Left colon (tissue), 2 donors: Measurements from ENCODE around the gene CDC14B. TPM values are rescaled to one million over a fixed set of nuclear protein-coding genes. Genes with fewer than 3 reads are reported as not detected.
A peak's percentile ranks its signal among the peaks of the same experiment; 100 is the strongest.
"Not testable (repeated sequence)": the region's sequence is repeated elsewhere in the genome, so short reads cannot be mapped to it uniquely, and the experiment has no call there.

ENCODE experiments used
- ATAC-seq: fragments of 200-7000 bp; cut with Tn5 transposase; one replicate; pipeline ENCODE4 v1.9.1; 2020; ENCODE audit warnings: mild to moderate bottlenecking, moderate library complexity
- DNase-seq, 2 donors: peaks; one replicate each; pipeline ENCODE4 v3.0.0-alpha.2; 2020
- intact Hi-C, 2 donors: fragments of 100-400 bp; cut with DNase I in 1 of 2; cut with micrococcal nuclease in 1 of 2; formaldehyde crosslinking; loops; one replicate each; pipeline versions ENCODE4 v1.11.2 to v1.14.0; 2022; cut with DNase I, micrococcal nuclease
- total RNA-seq, 2 donors: library from RNA; stranded (reverse); fragmentation: NEBNext Ultra II Directional; extraction: Animal tissue kit (Norgen Biotek cat#: 25700); gene quantifications; one replicate each; pipeline ENCODE4 v1.2.1, GENCODE V29; 2021
- donor health status: DM: no; HTN: no; CAD: no.
- donor health status: DM: yes; HTN: yes; CAD: no.

CDC14B gene
- total RNA-seq, 2 donors from 2014 or later, result 16.5 to 20.8 TPM

DNA sequence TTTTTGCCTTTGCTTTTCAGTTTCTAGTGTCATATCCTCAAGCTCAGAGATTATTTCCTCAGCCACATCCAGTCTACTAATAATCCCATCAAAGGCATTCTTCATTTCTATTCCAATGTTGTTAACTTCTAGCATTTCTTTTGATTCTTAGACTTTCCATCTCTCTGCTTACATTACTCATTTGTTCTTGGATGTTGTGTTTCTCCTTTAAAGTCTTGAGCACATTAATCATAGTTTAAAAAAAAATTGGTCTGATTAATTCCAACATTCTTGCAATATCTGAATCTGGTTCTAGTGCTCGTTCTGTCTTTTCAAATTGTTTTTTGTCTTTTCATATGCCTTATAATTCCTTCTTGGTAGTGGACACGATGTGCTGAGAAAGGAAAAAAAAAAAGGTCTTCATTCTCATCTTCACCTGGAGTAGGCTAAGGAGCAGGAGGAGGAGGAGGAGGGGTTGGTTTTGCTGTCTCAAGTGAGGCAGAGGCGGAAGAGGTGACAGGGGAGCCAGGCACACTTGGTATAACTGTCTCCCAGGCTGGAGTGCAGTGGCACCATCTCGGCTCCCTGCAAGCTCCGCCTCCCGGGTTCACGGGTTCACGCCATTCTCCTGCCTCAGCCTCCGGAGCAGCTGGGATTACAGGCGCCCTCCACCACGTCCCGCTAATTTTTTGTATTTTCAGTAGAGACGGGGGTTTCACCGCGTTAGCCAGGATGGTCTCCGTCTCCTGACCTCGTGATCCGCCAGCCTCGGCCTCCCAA lies 19.1 kb upstream of the CDC14B start:
- intact Hi-C loops, result no loop called here
- DNase-seq, result no peak
- no peak for ATAC-seq

DNA sequence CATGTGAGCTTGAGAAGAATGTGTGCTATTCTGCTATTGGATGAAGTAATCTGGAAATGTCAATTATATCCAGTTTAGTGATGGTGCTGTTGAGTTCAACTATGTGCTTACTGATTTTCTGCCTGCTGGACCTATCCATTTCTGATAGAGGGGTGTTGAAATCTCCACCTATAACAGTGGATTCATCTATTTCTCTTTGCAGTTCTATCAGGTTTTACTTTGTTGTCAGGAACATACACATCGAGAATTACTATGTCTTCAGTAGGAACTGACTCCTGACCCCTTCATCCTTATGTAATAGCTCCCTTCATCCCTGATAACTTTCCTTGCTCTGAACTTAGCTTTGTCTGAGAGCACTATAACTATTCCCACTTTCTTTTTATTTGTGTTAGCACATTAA lies 16.7 kb upstream of the CDC14B start:
- intact Hi-C loops, result no loop called here
- DNase-seq (no peak), ATAC-seq (no peak)

DNA sequence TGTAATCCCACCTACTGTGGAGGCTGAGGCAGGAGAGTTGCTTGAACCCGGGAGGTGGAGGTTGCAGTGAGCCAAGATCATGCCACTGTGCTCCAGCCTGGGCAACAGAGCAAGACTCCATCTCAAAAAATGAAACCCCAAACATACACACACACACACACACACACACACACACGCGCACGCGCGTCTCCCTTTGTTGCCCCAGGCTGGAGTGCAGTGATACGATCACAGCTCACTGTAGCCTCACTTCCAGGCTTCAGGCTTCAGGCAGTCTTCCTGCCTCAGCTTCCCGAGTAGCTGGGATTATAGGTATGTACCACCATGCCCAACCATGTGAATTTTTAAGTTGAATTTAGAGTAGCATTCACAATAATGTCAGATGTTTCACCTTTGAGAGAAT lies 13.9 kb upstream of the CDC14B start:
- DNase-seq, ATAC-seq, intact Hi-C loops: not testable (repeated sequence)

DNA sequence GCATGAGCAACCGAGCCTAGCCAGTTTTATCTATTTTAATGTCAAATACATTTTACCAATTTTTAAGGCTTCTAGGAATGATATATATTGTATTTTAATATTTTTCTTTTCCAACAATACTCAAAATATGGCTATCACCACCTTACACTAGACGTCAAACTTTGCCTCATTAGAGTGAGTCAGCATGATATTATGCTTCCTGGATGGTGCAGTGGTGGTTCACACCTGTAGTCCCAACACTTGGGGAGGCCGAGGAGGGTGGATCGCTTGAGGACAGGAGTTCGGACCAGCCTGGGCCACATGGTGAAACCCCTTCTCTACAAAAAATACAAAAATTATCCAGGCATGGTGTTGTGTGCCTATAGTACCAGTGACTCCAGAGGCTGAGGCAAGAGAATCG lies 7.3 kb upstream of the CDC14B start:
- ATAC-seq, result no peak
- intact Hi-C loops, result loop anchor here in 1 of 2 donors (10.0 kb wide), 1 partner anchor 58 kb away; no protein-coding TSS in a partner anchor
- DNase-seq, result no peak

DNA sequence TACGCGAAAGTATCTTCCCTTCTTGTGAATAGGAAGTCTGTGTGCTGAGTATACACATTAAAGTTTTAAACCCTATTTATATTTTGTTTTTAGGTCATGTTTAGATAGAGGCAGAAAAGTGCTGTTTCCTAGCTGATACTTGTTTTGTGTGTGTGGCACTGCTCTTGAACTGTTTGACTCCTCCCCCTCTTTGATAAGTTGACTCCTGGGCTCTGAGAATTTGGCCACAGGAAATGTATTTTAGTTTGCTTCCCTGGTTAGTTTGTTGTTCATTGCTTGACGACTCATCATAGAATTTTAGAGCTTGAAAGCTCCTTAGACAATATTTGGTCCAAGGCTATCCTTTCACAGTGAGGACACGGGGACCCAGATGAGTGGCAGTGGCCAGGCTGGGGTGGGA lies 2.0 kb upstream of the CDC14B start:
- intact Hi-C loops, result loop anchor here in 1 of 2 donors (10.0 kb wide), 1 partner anchor 63 kb away; no protein-coding TSS in a partner anchor
- ATAC-seq, result no peak
- no peak for DNase-seq

DNA sequence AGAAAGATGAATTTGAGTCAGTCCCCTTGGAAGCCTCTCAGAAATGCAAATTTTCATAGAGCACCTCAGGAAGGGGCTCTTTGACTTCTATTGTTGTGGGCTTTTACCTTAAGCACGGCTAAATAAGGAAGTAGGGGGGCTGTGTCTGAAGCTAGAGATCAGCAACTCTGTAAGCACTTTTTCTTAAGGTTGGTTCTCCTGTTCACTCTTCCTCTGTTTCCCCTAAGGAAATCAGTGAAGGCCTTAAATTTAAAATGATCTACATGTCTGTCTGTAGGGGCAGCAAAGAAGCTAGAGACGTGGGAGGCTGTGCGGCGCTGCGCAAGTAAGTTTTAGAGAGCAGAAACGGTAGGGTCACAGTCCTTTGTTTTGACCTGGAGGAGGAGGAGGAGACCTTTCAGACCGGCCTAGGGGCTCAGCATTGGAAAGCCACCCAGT lies 1.2 kb upstream of the CDC14B start:
- intact Hi-C loops, result loop anchor here in 1 of 2 donors (10.0 kb wide), 1 partner anchor 64 kb away; no protein-coding TSS in a partner anchor
- ATAC-seq (no peak), DNase-seq (no peak)

DNA sequence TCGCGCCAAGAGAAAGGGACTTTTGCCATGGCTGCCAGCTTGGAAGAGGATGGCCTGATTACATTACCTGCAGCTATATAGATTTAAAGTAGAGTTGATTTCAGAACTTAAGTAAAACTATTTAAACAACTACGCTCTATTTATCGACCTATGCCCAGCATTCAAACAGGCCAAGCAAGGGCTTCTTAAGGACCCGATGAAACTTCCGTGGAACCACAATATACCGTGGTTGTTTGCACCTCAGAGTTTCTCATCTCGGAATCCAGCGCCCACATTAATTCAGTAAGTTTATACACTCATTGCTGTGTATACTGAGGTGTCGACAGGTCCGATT lies 505 bp upstream of the CDC14B start:
- intact Hi-C loops, result loop anchor here in 1 of 2 donors (10.0 kb wide), 1 partner anchor 65 kb away; no protein-coding TSS in a partner anchor

DNA sequence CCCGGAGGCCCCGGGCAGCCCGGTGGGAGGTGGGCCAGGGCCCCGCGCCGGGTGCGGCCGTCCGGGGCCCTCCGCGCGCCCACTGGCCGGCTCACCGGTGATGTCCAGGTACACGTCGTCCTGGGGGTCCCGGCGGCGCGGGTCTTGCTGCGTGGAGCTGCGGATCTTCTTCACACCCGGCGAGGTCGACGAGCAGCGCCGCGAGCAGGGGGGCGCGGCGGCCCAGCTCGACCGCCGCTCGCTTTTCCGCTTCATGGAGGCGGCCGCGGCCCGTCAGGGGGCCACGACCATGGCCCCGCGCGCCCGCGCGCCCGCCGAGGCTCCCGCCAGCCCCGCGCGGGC lies 548 bp downstream of the CDC14B start:
- intact Hi-C loops, result loop anchor here in 1 of 2 donors (10.0 kb wide), 1 partner anchor 54 kb away; no protein-coding TSS in a partner anchor
- DNase-seq, result peak in 1 of 2 donors; percentile 20
- ATAC-seq, result no peak

More for the DNA sequence above, 505 bp upstream of the CDC14B start:
- DNase-seq (no peak), ATAC-seq (no peak)

DNA sequence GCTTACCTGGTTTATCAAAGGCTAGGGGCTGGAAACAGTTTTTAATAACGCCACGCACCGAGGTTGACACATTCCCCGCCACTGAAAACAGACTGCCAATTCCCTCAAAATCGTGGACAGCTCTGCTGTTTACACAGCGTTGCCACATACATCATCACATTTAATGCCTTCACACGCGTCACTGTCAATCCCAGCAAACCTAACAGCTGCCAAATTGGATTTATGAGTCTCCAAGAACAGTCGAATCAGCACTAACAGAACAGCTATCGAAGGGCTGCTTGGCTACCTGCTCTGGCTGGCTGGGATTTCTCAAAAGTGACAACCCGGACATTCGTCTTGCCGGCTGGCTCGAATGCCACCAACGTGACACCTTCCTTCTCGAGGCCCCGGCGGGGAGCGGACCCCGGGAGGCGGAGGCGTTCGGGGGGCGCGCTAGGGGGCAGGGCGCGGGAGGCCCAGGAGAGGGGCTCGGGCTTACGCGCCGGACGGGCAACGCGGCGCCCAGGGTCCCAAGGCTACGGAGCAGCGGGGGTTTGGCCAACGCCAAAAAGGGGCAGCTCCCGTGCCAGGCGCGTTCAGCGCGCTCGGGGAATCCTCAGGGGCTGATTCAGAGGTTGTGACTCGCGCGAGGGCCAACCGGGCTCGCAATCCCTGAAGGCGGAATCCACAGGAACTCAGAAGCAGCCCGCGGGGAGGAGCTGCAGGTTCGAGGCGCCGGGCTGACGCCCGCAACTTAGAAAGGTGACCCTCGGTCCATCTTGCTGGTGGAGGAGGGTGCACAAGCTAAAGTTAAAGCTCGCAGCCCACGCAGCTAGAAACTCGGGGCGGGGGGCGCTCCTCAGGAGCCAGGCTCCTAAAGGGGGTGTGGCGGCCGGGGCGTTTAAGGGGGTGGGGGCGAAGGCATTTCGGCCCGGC lies 1.2 kb downstream of the CDC14B start:
- intact Hi-C loops, result loop anchor here in 1 of 2 donors (10.0 kb wide), 1 partner anchor 54 kb away; no protein-coding TSS in a partner anchor

DNA sequence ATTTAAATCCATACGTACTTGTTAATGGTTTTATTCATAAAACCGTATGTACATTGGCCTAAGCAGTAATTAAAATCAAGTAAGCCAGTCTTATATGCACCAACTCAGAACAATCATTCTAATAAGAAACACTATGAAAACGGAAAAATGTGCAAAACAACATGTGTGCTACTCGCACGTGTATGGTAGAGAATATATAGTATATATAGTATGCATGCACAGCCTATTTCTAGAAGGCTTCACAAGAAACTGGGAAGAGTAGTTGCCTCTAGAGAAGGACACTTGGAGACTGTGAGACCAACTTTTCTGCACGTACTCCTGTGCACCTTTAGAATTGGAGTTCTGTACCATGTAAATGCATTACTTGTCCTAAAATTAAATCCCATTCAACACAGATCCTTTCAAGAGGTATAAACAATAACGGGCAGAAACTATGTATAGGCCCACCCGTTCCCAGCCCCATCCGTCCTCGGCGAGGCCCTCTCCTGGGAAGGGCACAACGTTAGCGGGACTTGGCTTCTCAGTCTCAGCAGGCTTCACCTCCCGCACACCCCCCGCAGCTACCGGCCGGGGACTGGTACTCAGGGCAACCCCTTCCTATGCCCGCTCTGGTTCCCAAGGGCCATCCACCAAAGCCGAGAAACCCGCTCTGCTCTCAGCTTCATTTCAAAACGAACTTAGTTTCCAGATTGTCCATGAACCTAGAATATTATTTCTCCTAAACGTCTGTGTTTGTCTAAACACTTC lies 2.0 kb downstream of the CDC14B start:
- ATAC-seq, result no peak
- intact Hi-C loops, result loop anchor here in 1 of 2 donors (10.0 kb wide), 1 partner anchor 53 kb away; no protein-coding TSS in a partner anchor
- DNase-seq, result no peak

More for the DNA sequence above, 1.2 kb downstream of the CDC14B start:
- DNase-seq, result peak; percentile 39 to 45
- peak; percentile 48 for ATAC-seq

DNA sequence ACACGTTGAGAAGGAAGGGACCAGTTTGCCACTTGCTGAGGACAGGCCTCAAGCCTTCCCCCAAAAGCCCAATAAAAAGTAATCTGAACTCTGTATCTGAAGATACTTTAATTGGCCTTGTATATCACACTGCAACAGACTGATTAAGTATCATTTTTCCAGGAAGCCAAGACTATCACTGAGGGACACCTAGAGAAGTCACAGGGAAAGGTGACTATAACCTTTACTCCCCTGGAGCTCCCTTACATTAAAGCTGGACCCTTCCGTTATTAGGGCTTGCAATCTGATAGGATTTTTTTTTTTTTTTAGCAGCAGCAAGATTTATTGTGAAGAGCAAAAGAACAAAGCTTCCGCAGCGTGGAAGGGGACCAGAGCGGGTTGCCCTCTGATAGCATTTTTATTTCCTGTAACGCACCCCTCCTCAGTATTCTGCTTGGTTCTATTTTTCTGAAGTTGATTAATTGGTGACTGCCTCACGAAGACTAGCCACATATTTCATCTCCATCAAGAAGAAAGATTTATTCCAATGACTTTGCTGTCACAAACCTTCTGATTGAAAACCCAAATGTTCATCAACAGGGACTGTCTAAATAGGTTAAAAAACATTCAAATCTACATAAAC lies 2.7 kb downstream of the CDC14B start:
- DNase-seq, result no peak
- intact Hi-C loops, result loop anchor here in 1 of 2 donors (10.0 kb wide), 1 partner anchor 52 kb away; no protein-coding TSS in a partner anchor
- no peak for ATAC-seq

DNA sequence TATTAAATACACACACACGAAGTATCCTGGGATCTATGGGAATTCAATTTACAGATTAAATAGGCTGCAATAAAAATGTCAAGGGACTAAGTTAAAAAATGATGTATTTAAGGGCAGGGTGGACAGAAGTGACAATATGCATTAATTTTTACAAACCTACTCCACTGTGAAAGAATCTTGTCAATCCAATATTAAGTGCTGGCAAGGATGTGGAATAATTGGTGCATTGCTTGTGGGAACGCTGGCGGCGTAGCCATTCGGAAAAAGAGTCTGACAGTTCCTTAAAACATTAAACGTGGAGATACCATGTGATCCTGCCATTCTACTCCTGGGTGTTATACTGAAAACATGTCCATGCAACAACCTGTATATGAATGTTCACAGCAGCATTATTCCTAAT lies 4.2 kb downstream of the CDC14B start:
- ATAC-seq (no peak), DNase-seq (no peak)
- intact Hi-C loops, result loop anchor here in 1 of 2 donors (10.0 kb wide), 1 partner anchor 51 kb away; no protein-coding TSS in a partner anchor

DNA sequence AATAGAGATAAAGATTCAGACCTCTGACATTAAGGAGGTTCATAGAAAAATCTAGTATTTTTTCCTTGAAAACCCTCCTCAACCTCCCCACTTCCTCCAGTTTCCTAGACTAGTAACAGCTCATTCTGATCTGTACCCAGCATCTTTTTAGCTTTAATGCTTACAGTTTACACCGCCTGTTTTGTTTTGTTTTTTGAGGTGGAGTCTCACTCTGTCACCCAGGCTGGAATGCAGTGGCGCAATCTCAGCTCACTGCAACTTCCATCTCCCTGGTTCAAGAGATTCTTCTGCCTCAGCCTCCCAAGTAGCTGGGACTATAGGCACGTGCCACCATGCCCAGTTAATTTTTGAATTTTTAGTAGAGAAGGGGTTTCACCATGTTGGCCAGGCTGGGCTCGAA lies 5.0 kb downstream of the CDC14B start:
- DNase-seq, ATAC-seq: not testable (repeated sequence)
- intact Hi-C loops, result loop anchor here in 1 of 2 donors (10.0 kb wide), 1 partner anchor 50 kb away; no protein-coding TSS in a partner anchor

DNA sequence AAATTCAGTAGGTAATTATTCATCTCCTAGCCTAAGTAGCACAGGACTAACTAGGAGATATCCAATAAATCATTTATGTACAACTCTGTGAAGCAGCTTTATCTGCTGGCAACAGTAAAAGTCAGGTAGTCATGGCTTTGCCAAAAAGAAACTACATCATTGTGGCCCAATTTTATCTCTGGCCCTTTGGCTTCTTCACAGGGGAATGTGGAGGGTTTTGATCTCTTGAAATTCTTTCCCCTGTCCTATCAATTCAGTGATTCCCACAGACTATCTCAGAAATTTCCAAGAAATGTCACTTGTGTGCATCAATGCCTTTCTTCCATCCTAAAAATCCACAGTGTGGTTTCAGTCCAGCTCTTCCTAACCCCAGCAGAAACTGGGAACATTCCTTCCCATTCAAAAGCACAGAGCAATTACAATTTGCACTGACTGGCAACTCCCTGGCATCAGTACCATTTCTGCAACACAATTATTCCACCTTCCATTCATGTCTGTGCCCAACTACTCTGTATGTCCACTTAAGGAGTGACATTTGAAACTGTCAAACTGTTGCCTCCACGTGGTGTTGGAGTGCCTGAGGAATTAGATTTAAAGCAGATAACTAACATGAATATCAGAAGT lies 6.6 kb downstream of the CDC14B start:
- no peak for ATAC-seq
- intact Hi-C loops, result loop anchor here in 1 of 2 donors (10.0 kb wide), 1 partner anchor 48 kb away; no protein-coding TSS in a partner anchor
- no peak for DNase-seq

DNA sequence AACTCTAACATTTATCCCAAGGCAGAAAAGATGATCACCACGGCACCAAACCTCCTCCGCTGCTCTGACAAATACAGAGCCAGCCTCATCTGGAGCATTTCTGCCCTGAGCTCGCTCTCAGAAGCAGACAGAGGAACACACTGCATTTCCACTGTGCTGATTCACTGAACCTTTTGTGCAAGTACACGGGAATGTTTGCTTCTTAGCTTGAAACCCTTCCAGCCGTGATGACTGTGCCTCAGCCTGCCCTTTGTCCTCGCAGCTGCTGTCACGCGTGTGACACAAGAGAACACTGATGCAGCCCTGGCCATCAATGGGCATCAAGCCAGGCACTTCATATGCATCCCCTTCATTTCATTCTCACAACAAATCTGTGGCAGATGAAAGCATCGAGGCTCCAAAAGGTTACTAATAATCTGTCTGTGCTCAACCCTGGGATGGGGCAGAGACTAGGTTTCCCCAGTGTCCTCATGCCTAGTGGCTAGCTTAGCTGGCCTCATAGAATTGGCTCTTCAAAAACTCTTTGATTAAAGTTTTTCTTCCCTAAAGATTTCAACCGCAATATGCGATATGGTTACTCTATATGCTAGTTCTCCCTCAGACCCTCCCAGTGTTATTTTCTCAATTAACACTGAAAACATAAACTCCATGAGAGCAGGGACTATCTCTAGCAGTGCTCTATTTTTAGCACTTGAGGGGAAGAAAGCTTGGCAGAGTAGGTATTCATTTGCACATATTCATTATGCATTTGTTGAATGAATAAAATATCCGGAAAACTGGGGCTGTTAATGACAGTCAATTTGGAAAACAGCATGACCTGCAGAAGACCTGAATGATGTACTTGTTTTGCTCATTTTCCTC lies 7.3 kb downstream of the CDC14B start:
- ATAC-seq, result peak; percentile 84
- intact Hi-C loops, result loop anchor here in 1 of 2 donors (10.0 kb wide), 1 partner anchor 48 kb away; no protein-coding TSS in a partner anchor
- DNase-seq, result peak in 1 of 2 donors; percentile 39

DNA sequence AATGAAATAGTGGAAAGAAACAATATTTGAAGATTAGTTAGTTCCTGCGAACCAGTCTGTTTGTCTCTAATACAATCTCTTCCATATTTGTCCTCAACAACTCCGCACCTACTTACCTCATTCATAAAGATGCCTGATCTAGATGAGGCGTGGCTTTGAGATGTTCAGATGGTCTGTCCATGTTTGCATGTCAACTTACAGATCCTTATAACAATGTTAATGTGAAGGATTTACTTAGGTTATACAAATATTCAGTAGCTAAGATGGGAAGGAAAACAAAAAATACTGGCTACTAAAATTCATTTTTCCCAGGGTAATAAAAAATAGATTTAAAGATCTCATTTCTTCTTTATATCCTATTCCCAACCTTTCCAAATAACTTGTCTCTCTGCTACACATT lies 8.3 kb downstream of the CDC14B start:
- intact Hi-C loops, result loop anchor here in 1 of 2 donors (10.0 kb wide), 1 partner anchor 47 kb away; no protein-coding TSS in a partner anchor
- ATAC-seq (no peak), DNase-seq (no peak)
